Stimulated activated naive CD8-positive, alpha-beta T cell treated with anti-CD3 and anti-CD28 coated beads, Interleukin-15, Interleukin-2, amounts not matched to agents 100 ng/mL and 50 ng/mL, for 24 hours (primary cell): Measurements from ENCODE around the gene APRT.
"Not testable (repeated sequence)": the region's sequence is repeated elsewhere in the genome, so short reads cannot be mapped to it uniquely, and the experiment has no call there.

Experiments used
- H3K27ac Mint-ChIP-seq: one replicate; pipeline ENCODE4 v1.8.0; 2021; ENCODE audit warnings: mild to moderate bottlenecking, mixed read lengths
- H3K27me3 Mint-ChIP-seq: one replicate; pipeline ENCODE4 v1.8.0; 2021; ENCODE audit warnings: mixed read lengths
- H3K36me3 Mint-ChIP-seq: one replicate; pipeline ENCODE4 v1.8.0; 2021; ENCODE audit warnings: low read depth, mixed read lengths
- H3K4me1 Mint-ChIP-seq: one replicate; pipeline ENCODE4 v1.8.0; 2021; ENCODE audit warnings: low read depth, mixed read lengths
- H3K4me3 Mint-ChIP-seq: one replicate; pipeline ENCODE4 v1.8.0; 2021; ENCODE audit warnings: mild to moderate bottlenecking, mixed read lengths
- H3K9me3 Mint-ChIP-seq: one replicate; pipeline ENCODE4 v1.8.0; 2021; ENCODE audit warnings: mixed read lengths

APRT gene

GRCh38 chr16:88782454-88783390 is 29.0 kb downstream of the APRT start:
- Mint-ChIP-seq H3K36me3 (no peaks in the 10 kb centered on the region), H3K4me3 (peak overlapping the region; percentile 81), H3K4me1 (peaks cover 47% of the 10 kb centered on the region), H3K27ac (peak overlapping the region; percentile 89), H3K9me3 (no peaks in the 10 kb centered on the region), H3K27me3 (no peaks in the 10 kb centered on the region)

- H3K4me3 Mint-ChIP-seq: peak overlapping the region; percentile 81
- no peaks in the 10 kb centered on the region for H3K9me3 Mint-ChIP-seq
- peak overlapping the region; percentile 89 for H3K27ac Mint-ChIP-seq
- no peaks in the 10 kb centered on the region for H3K36me3 Mint-ChIP-seq
- H3K27me3 Mint-ChIP-seq: no peaks in the 10 kb centered on the region
- peaks cover 47% of the 10 kb centered on the region for H3K4me1 Mint-ChIP-seq
Observed at GRCh38 chr16:88781140-88782077, 30.3 kb downstream of the APRT start.

GRCh38 chr16:88780142-88781062 is 31.3 kb downstream of the APRT start:
- H3K27ac Mint-ChIP-seq: peak overlapping the region; percentile 89
- no peaks in the 10 kb centered on the region for H3K9me3 Mint-ChIP-seq
- H3K27me3 Mint-ChIP-seq: no peaks in the 10 kb centered on the region
- peaks cover 47% of the 10 kb centered on the region for H3K4me1 Mint-ChIP-seq
- peak overlapping the region; percentile 81 for H3K4me3 Mint-ChIP-seq
- H3K36me3 Mint-ChIP-seq: no peaks in the 10 kb centered on the region

- Mint-ChIP-seq H3K9me3 (no peaks in the 10 kb centered on the region), H3K4me1 (peaks cover 47% of the 10 kb centered on the region), H3K27me3 (no peaks in the 10 kb centered on the region), H3K36me3 (no peaks in the 10 kb centered on the region), H3K27ac (peak overlapping the region; percentile 89), H3K4me3 (peak overlapping the region; percentile 48)
Observed at GRCh38 chr16:88779406-88780141, 32.2 kb downstream of the APRT start.

GRCh38 chr16:88778541-88779065 is 33.1 kb downstream of the APRT start:
- Mint-ChIP-seq H3K27ac (no peak overlapping the region), H3K4me1 (peaks cover 45% of the 10 kb centered on the region), H3K36me3 (no peaks in the 10 kb centered on the region), H3K9me3 (no peaks in the 10 kb centered on the region), H3K4me3 (no peak overlapping the region), H3K27me3 (no peaks in the 10 kb centered on the region)

- Mint-ChIP-seq H3K27ac (no peak overlapping the region), H3K9me3 (no peaks in the 10 kb centered on the region), H3K36me3 (no peaks in the 10 kb centered on the region), H3K4me1 (peaks cover 41% of the 10 kb centered on the region), H3K4me3 (no peak overlapping the region), H3K27me3 (no peaks in the 10 kb centered on the region)
Observed at GRCh38 chr16:88778271-88778525, 33.5 kb downstream of the APRT start.

- no peak overlapping the region for H3K27ac Mint-ChIP-seq
- peaks cover 36% of the 10 kb centered on the region for H3K4me1 Mint-ChIP-seq
- H3K9me3 Mint-ChIP-seq: no peaks in the 10 kb centered on the region
- no peaks in the 10 kb centered on the region for H3K27me3 Mint-ChIP-seq
- H3K36me3 Mint-ChIP-seq: no peaks in the 10 kb centered on the region
- H3K4me3 Mint-ChIP-seq: no peak overlapping the region
Observed at GRCh38 chr16:88777471-88778270, 34.1 kb downstream of the APRT start.

- H3K36me3 Mint-ChIP-seq: no peaks in the 10 kb centered on the region
- H3K27ac Mint-ChIP-seq: no peak overlapping the region
- H3K27me3 Mint-ChIP-seq: no peaks in the 10 kb centered on the region
- peaks cover 22% of the 10 kb centered on the region for H3K4me1 Mint-ChIP-seq
- H3K9me3 Mint-ChIP-seq: no peaks in the 10 kb centered on the region
- no peak overlapping the region for H3K4me3 Mint-ChIP-seq
Observed at GRCh38 chr16:88775825-88776224, 35.9 kb downstream of the APRT start.

GRCh38 chr16:88774544-88775393 is 37.0 kb downstream of the APRT start:
- H3K27me3 Mint-ChIP-seq: no peaks in the 10 kb centered on the region
- no peak overlapping the region for H3K27ac Mint-ChIP-seq
- H3K4me1 Mint-ChIP-seq: peaks cover 20% of the 10 kb centered on the region
- no peaks in the 10 kb centered on the region for H3K36me3 Mint-ChIP-seq
- no peaks in the 10 kb centered on the region for H3K9me3 Mint-ChIP-seq
- no peak overlapping the region for H3K4me3 Mint-ChIP-seq

GRCh38 chr16:88773812-88774291 is 37.9 kb downstream of the APRT start:
- peaks cover 29% of the 10 kb centered on the region for H3K4me1 Mint-ChIP-seq
- H3K27ac Mint-ChIP-seq: no peak overlapping the region
- no peaks in the 10 kb centered on the region for H3K9me3 Mint-ChIP-seq
- H3K27me3 Mint-ChIP-seq: no peaks in the 10 kb centered on the region
- no peak overlapping the region for H3K4me3 Mint-ChIP-seq
- H3K36me3 Mint-ChIP-seq: no peaks in the 10 kb centered on the region

GRCh38 chr16:88772871-88773811 is 38.6 kb downstream of the APRT start:
- no peaks in the 10 kb centered on the region for H3K36me3 Mint-ChIP-seq
- H3K9me3 Mint-ChIP-seq: no peaks in the 10 kb centered on the region
- H3K27ac Mint-ChIP-seq: no peak overlapping the region
- no peaks in the 10 kb centered on the region for H3K27me3 Mint-ChIP-seq
- H3K4me3 Mint-ChIP-seq: no peak overlapping the region
- peaks cover 25% of the 10 kb centered on the region for H3K4me1 Mint-ChIP-seq

- H3K9me3 Mint-ChIP-seq, H3K4me3 Mint-ChIP-seq, H3K36me3 Mint-ChIP-seq, H3K27me3 Mint-ChIP-seq, H3K27ac Mint-ChIP-seq: not testable (repeated sequence)
- peaks cover 33% of the 10 kb centered on the region for H3K4me1 Mint-ChIP-seq
Observed at GRCh38 chr16:88771781-88772180, 39.9 kb downstream of the APRT start.
